ENCODE measurements around the gene TEN1.
"Not testable (repeated sequence)": the region's sequence is repeated elsewhere in the genome, so short reads cannot be mapped to it uniquely, and the experiment has no call there.

TEN1 gene, protein sequence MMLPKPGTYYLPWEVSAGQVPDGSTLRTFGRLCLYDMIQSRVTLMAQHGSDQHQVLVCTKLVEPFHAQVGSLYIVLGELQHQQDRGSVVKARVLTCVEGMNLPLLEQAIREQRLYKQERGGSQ

GRCh38 chr17:75978938-75979704, at the start of gene TEN1, which contains the start of gene ACOX1:
TEN1 (plus strand) TSS chr17:75979240; CDS start chr17:75986193, 6,953 bp downstream.
ACOX1 (minus strand) TSS chr17:75979166; CDS start chr17:75979073, 93 bp downstream.
- peak; percentile 98 for DNase-seq

GRCh38 chr17:75931062-75931461, 48.0 kb upstream of the TEN1 start:
- DNase-seq, result no peak

GRCh38 chr17:75932852-75933251, 46.2 kb upstream of the TEN1 start:
- no peak for DNase-seq

DNA sequence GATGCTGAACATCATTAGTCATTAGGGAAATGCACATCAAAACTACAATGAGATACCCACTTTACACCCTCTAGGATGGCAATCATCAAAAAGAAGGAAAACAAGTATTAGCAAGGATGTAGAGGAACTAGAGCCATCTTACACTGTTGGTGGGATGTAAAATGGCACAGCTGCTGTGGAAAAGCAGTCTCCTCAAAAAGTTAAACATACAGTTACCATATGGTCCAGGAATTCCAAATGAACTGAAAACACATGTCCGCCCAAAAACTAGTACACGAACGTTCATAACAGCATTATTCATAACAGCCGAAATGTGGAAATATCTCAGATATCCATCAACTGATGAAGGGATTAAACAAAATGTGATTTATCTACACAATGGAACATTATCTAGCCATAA, 45.2 kb upstream of the TEN1 start:
- no peak for DNase-seq

- no peak for DNase-seq
Observed at GRCh38 chr17:75937652-75938051, 41.4 kb upstream of the TEN1 start.

- peak; percentile 94 for DNase-seq
Observed at GRCh38 chr17:75940727-75941441, 38.2 kb upstream of the TEN1 start, which contains the start of gene FBF1. FBF1 (minus strand) TSS chr17:75941042; CDS start chr17:75938149, 2,893 bp downstream.

- DNase-seq, result no peak
Observed at GRCh38 chr17:75941442-75941819, 37.6 kb upstream of the TEN1 start.

DNA sequence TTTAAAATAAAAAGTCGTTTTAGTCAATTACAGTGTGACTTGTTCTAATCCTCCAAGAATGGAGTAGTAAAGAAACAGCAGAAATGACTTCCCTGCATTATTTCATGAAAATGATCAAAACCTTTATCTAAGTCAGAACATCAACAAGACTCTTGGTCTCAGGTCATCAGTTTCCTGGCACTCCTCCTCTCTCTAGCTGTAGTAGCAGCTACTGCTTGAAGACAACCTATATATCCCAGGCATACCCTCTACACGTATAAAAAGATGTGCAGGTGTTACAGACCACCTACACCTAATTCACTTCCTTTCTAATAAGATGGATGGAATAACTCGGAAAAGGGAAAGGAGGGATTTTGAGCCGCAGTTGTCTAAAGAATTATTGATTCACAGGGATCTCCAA, 36.6 kb upstream of the TEN1 start:
- no peak for DNase-seq

- DNase-seq, result no peak
Observed at GRCh38 chr17:75943491-75943890, 35.5 kb upstream of the TEN1 start.

DNA sequence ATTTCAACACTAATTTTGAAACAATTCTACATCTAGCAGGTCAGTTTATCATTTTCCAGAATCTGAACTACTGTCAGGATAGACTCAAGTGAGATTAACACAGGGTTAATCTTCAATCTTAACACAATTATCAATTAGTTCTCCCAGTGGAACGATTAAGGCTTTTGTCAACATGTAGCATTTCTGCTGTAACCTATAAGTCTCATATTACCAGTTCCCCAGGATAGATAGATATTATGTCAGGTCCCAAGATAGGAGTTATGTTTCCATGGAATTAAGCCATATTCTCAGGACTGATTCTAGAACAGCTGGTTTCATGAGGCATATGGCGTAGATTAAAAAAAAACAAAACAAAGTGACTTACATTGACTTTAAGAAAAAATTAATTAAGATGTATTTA, 33.8 kb upstream of the TEN1 start:
- no peak for DNase-seq

- no peak for DNase-seq
Observed at GRCh38 chr17:75950421-75950820, 28.6 kb upstream of the TEN1 start.

GRCh38 chr17:75950855-75951554, 28.0 kb upstream of the TEN1 start:
- DNase-seq, result no peak

DNA sequence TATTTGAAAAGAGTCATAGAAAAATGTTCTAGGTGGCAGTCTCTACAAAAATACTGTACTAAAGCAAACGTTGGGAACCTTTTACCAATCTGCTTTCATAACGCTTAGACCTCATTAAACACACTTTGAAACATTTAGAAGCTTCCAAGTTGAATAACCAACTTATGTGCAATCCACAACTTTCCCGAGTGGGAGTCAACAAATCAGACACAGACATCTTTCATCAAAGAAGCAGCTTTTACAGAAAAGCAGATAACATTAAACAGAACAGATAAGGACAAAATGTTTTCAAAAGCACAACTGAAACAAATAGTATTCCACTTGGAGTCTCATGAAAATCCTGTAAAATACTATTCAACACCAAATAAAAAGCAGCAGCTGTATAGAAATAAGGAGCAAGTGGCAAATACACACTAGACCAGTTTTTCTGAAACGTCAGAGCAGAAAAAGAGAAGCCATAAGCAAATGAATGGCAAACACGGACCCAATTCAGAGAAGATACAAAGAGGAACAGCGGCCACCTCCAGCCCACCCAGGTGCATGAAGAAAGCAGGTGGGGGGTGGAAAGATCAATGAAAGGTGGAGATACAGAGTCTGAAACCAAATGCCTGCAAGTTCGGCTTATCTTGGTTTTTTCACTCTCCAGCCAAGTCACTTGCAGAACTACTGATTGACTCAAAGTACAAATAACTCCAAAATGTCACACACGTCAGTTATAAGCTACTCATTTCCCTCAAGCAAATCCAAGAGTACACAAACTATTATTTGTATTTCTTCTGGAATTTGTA, 19.8 kb upstream of the TEN1 start:
- no peak for DNase-seq

DNA sequence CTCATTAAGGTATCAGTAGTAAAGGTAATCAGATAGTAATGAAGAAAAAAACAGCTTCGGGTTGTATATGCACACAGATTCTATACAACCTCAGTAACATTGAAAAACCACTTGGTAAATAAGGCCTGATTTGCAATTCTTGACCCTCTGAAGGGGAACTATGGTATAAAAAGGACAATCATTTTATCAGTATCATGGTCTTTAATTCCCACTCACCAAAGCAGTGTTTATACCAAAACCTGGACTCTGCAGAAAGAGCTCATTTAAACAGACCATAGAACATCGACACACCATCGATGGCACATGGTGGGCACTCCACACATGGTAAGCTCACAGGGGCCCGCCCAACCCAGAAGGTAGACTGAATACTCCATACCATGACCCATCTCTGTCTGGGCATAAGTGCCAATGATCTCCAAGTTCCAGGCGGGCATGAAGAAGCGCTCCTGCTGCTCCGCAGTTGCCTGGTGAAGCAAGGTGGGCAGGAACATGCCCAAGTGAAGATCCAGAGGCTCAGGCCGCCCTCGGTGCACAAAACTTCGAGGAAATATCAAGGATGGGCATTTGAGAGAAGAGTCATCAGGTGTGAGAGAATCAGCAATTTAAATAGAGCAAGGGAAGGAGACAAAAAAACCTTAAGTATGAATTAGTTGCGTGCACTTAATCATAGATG, 19.1 kb upstream of the TEN1 start:
- DNase-seq, result no peak

DNA sequence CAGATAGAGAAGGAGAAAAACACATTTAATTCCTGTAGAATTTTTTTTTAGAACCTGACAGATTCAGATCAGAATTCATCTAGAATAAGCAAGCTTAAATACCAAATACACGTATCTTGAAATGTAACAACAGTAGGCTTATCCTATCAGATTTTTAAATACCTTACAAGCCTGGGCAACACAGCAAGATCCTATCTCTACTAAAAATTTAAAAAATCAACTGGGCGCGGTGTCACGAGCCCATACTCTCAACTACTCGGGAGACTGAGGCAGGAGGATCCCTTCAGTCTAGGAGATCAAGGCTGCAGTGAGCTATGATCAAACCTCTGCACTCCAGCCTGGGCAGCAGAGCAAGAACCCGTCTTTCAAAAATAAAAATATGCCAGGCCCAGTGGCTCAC, 13.6 kb upstream of the TEN1 start:
- no peak for DNase-seq

- DNase-seq, result not testable (repeated sequence)
Observed at GRCh38 chr17:75969044-75969443, 10.0 kb upstream of the TEN1 start.

DNA sequence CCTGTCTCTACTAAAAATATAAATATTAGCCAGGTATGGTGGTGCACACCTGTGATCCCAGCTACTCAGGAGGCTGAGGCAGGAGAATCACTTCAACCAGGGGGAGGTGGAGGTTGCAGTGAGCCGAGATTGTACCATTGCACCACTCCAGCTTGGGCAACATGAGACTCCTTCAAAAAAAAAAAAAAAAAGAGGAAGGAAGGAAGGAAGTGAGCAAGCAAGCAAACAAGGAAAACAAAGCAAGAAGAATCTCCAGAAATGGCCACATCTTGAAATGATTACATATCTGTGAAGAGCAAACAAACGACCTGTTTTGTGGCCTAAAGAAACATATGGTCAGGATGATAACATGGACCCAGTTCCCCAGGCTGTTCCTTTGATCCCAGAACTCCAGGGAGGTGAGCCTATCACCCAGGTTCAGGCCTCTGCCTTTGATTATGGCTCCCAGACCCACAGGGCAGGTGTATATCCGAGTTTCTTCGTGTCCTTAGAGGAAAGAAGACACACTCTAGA, 9.0 kb upstream of the TEN1 start:
- no peak for DNase-seq

DNA sequence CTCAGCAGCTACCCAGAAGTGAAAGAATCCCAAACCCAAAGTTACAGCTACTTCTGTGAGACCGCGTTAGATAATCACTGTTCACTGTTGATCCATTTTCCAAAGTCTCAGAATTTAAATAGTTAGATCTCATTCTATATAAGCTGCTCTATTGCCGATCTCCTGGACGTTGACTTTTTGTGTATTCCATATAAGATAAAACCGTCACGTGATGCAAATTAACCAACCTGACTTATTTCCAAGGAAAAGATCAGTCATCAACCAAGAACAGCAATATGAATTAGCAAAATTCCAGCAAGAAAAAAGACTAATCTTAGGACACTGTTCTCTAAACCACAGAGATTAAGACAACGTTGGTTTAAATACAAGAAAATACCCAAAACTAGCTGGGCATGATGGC, 8.4 kb upstream of the TEN1 start:
- DNase-seq, result no peak

- DNase-seq, result not testable (repeated sequence)
Observed at GRCh38 chr17:75975187-75975586, 3.9 kb upstream of the TEN1 start.

- no peak for DNase-seq
Observed at GRCh38 chr17:75975757-75976174, 3.3 kb upstream of the TEN1 start.

- no peak for DNase-seq
Observed at GRCh38 chr17:75976175-75976848, 2.7 kb upstream of the TEN1 start.

Measured in right forelimb (tissue), 1 donor.